ENCODE data around the gene MAN1A2. TPM values are rescaled to one million over a fixed set of nuclear protein-coding genes. Genes with fewer than 3 reads are reported as not detected.
"Not testable (repeated sequence)": the region's sequence is repeated elsewhere in the genome, so short reads cannot be mapped to it uniquely, and the experiment has no call there.

MAN1A2 gene
- total RNA-seq, 2 donors from 2014 or later = 43.8 to 63.6 TPM

- DNase-seq (ENCODE audit: low spot score) = no peak
- Histone ChIP-seq H3K27ac (no peak overlapping the region), H3K36me3 (no peaks in the 10 kb centered on the region), H3K4me1 (replicated peaks) (no peaks in the 10 kb centered on the region), H3K27me3 (replicated peaks; ENCODE audit: insufficient read depth) (no peaks in the 10 kb centered on the region), H3K9me3 (no peaks in the 10 kb centered on the region), H3K4me3 (no peak overlapping the region)
- intact Hi-C loops (cut with DNase I) = no loop called here
- TF ChIP-seq POLR2AphosphoS5 (IDR thresholded peaks at IDR 0.05) (no peak), CTCF (IDR thresholded peaks at IDR 0.05) (no peak), POLR2A (IDR thresholded peaks at IDR 0.05) (no peak)
Measured at GRCh38 chr1:117466761-117467160, 99.5 kb downstream of the MAN1A2 start.

- DNase-seq (ENCODE audit: low spot score) = no peak
- TF ChIP-seq CTCF (IDR thresholded peaks at IDR 0.05) (no peak), POLR2A (IDR thresholded peaks at IDR 0.05) (no peak), POLR2AphosphoS5 (IDR thresholded peaks at IDR 0.05) (no peak)
- H3K27me3 ChIP-seq (replicated peaks; ENCODE audit: insufficient read depth) = no peaks in the 10 kb centered on the region
- no peak overlapping the region for H3K27ac ChIP-seq
- H3K4me1 ChIP-seq (replicated peaks) = no peaks in the 10 kb centered on the region
- H3K36me3 ChIP-seq = no peaks in the 10 kb centered on the region
- intact Hi-C loops (cut with DNase I) = no loop called here
- H3K4me3 ChIP-seq = no peak overlapping the region
- WGBS = 83% methylated on average over 1 of the region's 1 CpG
- no peaks in the 10 kb centered on the region for H3K9me3 ChIP-seq
Measured at GRCh38 chr1:117467336-117467735, 100.1 kb downstream of the MAN1A2 start.

GRCh38 chr1:117473063-117473462 lies 105.8 kb downstream of the MAN1A2 start:
- Histone ChIP-seq H3K9me3 (no peaks in the 10 kb centered on the region), H3K36me3 (no peaks in the 10 kb centered on the region), H3K27me3 (replicated peaks; ENCODE audit: insufficient read depth) (no peaks in the 10 kb centered on the region), H3K4me3 (no peak overlapping the region), H3K4me1 (replicated peaks) (no peaks in the 10 kb centered on the region), H3K27ac (no peak overlapping the region)
- DNase-seq (ENCODE audit: low spot score) = no peak
- no peak for TF ChIP-seq POLR2A (IDR thresholded peaks at IDR 0.05)
- TF ChIP-seq POLR2AphosphoS5 (IDR thresholded peaks at IDR 0.05) = no peak
- no peak for TF ChIP-seq CTCF (IDR thresholded peaks at IDR 0.05)
- intact Hi-C loops (cut with DNase I) = no loop called here

GRCh38 chr1:117475495-117475894 lies 108.2 kb downstream of the MAN1A2 start:
- H3K9me3 ChIP-seq; H3K27me3 ChIP-seq (replicated peaks; ENCODE audit: insufficient read depth); H3K36me3 ChIP-seq; H3K27ac ChIP-seq; H3K4me3 ChIP-seq; H3K4me1 ChIP-seq (replicated peaks); DNase-seq (ENCODE audit: low spot score); intact Hi-C loops (cut with DNase I): not testable (repeated sequence)
- 97% methylated on average over 2 of the region's 2 CpGs for WGBS

GRCh38 chr1:117479086-117479485 lies 111.8 kb downstream of the MAN1A2 start:
- H3K4me3 ChIP-seq = no peak overlapping the region
- no peak for DNase-seq (ENCODE audit: low spot score)
- H3K36me3 ChIP-seq = no peaks in the 10 kb centered on the region
- no peaks in the 10 kb centered on the region for H3K27me3 ChIP-seq (replicated peaks; ENCODE audit: insufficient read depth)
- intact Hi-C loops (cut with DNase I) = no loop called here
- no peak overlapping the region for H3K27ac ChIP-seq
- no peaks in the 10 kb centered on the region for H3K4me1 ChIP-seq (replicated peaks)
- TF ChIP-seq POLR2A (IDR thresholded peaks at IDR 0.05) = no peak
- TF ChIP-seq POLR2AphosphoS5 (IDR thresholded peaks at IDR 0.05) = no peak
- no peak for TF ChIP-seq CTCF (IDR thresholded peaks at IDR 0.05)
- H3K9me3 ChIP-seq = no peaks in the 10 kb centered on the region

Measured in prostate gland (tissue), 2 donors.